ENCODE data around the gene TRAIP. TPM values are rescaled to one million over a fixed set of nuclear protein-coding genes. Genes with fewer than 3 reads are reported as not detected.

Gene TRAIP
- total and polyA plus RNA-seq, 5 donors from 2014 or later = 0.52 to 7.9 (median 2.4) TPM

DNA sequence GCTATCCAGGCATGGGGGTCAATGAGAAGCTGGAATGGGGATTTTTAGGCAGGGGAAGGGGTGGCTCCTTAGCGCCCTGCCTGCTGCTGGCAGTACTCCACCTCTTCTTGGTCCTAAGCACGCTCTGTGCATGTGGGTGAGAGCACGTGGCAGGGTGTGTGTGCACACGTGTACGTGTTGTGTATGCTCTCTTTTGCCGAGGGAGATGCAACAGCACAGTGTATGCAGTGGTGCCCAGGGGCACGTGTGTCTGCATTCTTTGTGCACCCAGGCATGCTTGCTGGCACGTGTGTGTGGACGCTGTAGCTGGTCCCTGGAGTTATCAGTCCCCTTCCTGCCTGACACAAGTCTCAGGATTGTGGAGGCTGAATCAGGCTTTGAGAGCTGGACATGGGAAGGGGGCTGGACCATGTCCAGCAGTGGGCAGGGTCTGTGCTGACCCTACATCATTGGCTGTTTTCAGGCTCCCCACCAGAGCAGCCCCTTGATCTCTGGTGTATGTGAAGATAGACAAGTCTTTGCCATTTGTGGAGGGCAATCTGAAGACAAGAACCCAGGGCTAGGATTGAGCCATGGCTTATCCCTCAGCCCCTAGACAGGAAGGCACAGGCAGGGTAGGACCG lies 15.3 kb upstream of the TRAIP start:
- DNase-seq (no peak), ATAC-seq (ENCODE audit: low read depth in 2 of 2) (no peak)
- H3K27ac Mint-ChIP-seq = no peak overlapping the region
- peaks cover 15% of the 10 kb centered on the region for H3K27me3 Mint-ChIP-seq
- no peaks in the 10 kb centered on the region for H3K36me3 ChIP-seq (ENCODE audit: control insufficient read depth, insufficient read depth, low read length)
- H3K9me3 ChIP-seq (ENCODE audit: control insufficient read depth in 2 of 2, low read length in 2 of 2) = no peaks in the 10 kb centered on the region
- H3K4me1 Mint-ChIP-seq = peaks cover 0 to 12% (median 4%) of the 10 kb centered on the region in 4 donors
- no peaks in the 10 kb centered on the region for H3K36me3 Mint-ChIP-seq
- H3K27ac ChIP-seq (ENCODE audit: insufficient read depth, low read length, poor library complexity, severe bottlenecking) = no peak overlapping the region
- peak overlapping the region in 1 of 4 donors; percentile 24 for H3K4me3 Mint-ChIP-seq
- peaks cover 13% of the 10 kb centered on the region for H3K4me1 ChIP-seq (ENCODE audit: control insufficient read depth, insufficient read depth, low read length, poor library complexity, severe bottlenecking)
- H3K4me3 ChIP-seq (ENCODE audit: low read depth, low read length) = no peak overlapping the region
- no peaks in the 10 kb centered on the region for H3K9me3 Mint-ChIP-seq
- H3K27me3 ChIP-seq (ENCODE audit: control insufficient read depth, insufficient read depth, low read length) = peaks cover 8% of the 10 kb centered on the region

DNA sequence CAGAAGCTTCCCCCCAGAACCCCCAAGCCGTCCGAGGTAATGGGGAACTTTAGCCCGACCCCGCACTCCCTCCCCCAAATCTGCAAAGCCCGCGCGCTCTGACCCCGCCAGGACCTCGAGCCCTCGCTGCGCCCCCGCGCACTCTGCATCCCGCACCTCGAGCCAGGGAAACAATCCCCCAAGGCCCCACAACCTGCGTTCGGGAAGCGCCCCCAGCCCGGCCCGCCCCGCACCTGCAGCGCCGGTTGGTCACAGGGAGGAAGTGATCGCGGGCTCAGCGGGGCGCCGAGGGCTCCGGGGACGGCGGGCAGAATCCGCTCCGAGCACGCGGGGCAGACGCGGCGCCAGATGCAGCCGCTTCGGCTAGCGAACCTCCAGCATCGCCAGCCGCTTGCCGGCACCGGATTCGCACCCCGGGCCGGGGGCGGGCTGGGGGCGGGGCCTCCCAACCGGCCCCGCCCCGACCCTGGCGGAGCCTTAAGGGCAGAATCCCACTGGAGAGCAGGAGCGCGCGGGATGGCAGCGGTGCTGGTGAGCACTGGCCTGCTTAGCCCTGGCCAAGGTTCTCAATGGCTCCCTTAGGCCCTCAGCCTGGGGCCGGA lies 13.3 kb upstream of the TRAIP start, which contains the start of gene CAMKV:
TSS of gene CAMKV (minus strand) at position 382 of the 602 bp plus-strand sequence. CDS start 7,518 bp downstream, outside the sequence.
- H3K36me3 ChIP-seq (ENCODE audit: control insufficient read depth, insufficient read depth, low read length) = no peaks in the 10 kb centered on the region
- Mint-ChIP-seq H3K27ac (no peak within 1 kb of the TSS), H3K4me3 (peak within 1 kb of the TSS; percentile 25 to 46 (median 36)), H3K36me3 (no peaks in the 10 kb centered on the region), H3K27me3 (peaks cover 15% of the 10 kb centered on the region), H3K9me3 (no peaks in the 10 kb centered on the region), H3K4me1 (peaks cover 0 to 12% (median 4%) of the 10 kb centered on the region in 4 donors)
- no peak within 1 kb of the TSS for H3K27ac ChIP-seq (ENCODE audit: insufficient read depth, low read length, poor library complexity, severe bottlenecking)
- peaks cover 8% of the 10 kb centered on the region for H3K27me3 ChIP-seq (ENCODE audit: control insufficient read depth, insufficient read depth, low read length)
- DNase-seq = peak in 2 of 3 donors; percentile 29 to 35
- no peaks in the 10 kb centered on the region for H3K9me3 ChIP-seq (ENCODE audit: control insufficient read depth in 2 of 2, low read length in 2 of 2)
- ATAC-seq (ENCODE audit: low read depth in 2 of 2) = peak in 1 of 2 donors; percentile 36
- H3K4me1 ChIP-seq (ENCODE audit: control insufficient read depth, insufficient read depth, low read length, poor library complexity, severe bottlenecking) = peaks cover 13% of the 10 kb centered on the region
- H3K4me3 ChIP-seq (ENCODE audit: low read depth, low read length) = no peak within 1 kb of the TSS

GRCh38 chr3:49868862-49869466 lies 12.6 kb upstream of the TRAIP start:
- Histone ChIP-seq H3K27me3 (ENCODE audit: control insufficient read depth, insufficient read depth, low read length) (peaks cover 8% of the 10 kb centered on the region), H3K27ac (ENCODE audit: insufficient read depth, low read length, poor library complexity, severe bottlenecking) (no peak overlapping the region), H3K4me3 (ENCODE audit: low read depth, low read length) (no peak overlapping the region), H3K4me1 (ENCODE audit: control insufficient read depth, insufficient read depth, low read length, poor library complexity, severe bottlenecking) (peaks cover 13% of the 10 kb centered on the region), H3K36me3 (ENCODE audit: control insufficient read depth, insufficient read depth, low read length) (no peaks in the 10 kb centered on the region), H3K9me3 (ENCODE audit: control insufficient read depth in 2 of 2, low read length in 2 of 2) (no peaks in the 10 kb centered on the region)
- Mint-ChIP-seq H3K4me3 (peak overlapping the region; percentile 25 to 44 (median 36)), H3K36me3 (no peaks in the 10 kb centered on the region), H3K27me3 (peaks cover 15% of the 10 kb centered on the region), H3K27ac (no peak overlapping the region), H3K9me3 (no peaks in the 10 kb centered on the region), H3K4me1 (peaks cover 0 to 12% (median 4%) of the 10 kb centered on the region in 4 donors)
- ATAC-seq (ENCODE audit: low read depth in 2 of 2) (no peak), DNase-seq (no peak)

GRCh38 chr3:49867871-49868321 lies 11.5 kb upstream of the TRAIP start:
- Mint-ChIP-seq H3K27ac (no peak overlapping the region), H3K4me3 (peak overlapping the region in 2 of 4 donors; percentile 25 to 35), H3K27me3 (peaks cover 22% of the 10 kb centered on the region)

GRCh38 chr3:49867400-49867799 lies 11.0 kb upstream of the TRAIP start:
- H3K4me1 Mint-ChIP-seq = peaks cover 0 to 10% (median 4%) of the 10 kb centered on the region in 4 donors
- Histone ChIP-seq H3K9me3 (ENCODE audit: control insufficient read depth in 2 of 2, low read length in 2 of 2) (no peaks in the 10 kb centered on the region), H3K27me3 (ENCODE audit: control insufficient read depth, insufficient read depth, low read length) (peaks cover 8% of the 10 kb centered on the region), H3K4me3 (ENCODE audit: low read depth, low read length) (no peak overlapping the region), H3K4me1 (ENCODE audit: control insufficient read depth, insufficient read depth, low read length, poor library complexity, severe bottlenecking) (peaks cover 13% of the 10 kb centered on the region), H3K36me3 (ENCODE audit: control insufficient read depth, insufficient read depth, low read length) (no peaks in the 10 kb centered on the region), H3K27ac (ENCODE audit: insufficient read depth, low read length, poor library complexity, severe bottlenecking) (no peak overlapping the region)
- H3K27ac Mint-ChIP-seq = no peak overlapping the region
- H3K36me3 Mint-ChIP-seq = no peaks in the 10 kb centered on the region
- ATAC-seq (ENCODE audit: low read depth in 2 of 2) (no peak), DNase-seq (no peak)
- H3K9me3 Mint-ChIP-seq = no peaks in the 10 kb centered on the region
- H3K27me3 Mint-ChIP-seq = peaks cover 24% of the 10 kb centered on the region
- peak overlapping the region in 1 of 4 donors; percentile 2 for H3K4me3 Mint-ChIP-seq

More at GRCh38 chr3:49867871-49868321, 11.5 kb upstream of the TRAIP start:
- DNase-seq = peak in 2 of 3 donors; percentile 3 to 23
- Histone ChIP-seq H3K36me3 (ENCODE audit: control insufficient read depth, insufficient read depth, low read length) (no peaks in the 10 kb centered on the region), H3K9me3 (ENCODE audit: control insufficient read depth in 2 of 2, low read length in 2 of 2) (no peaks in the 10 kb centered on the region), H3K4me1 (ENCODE audit: control insufficient read depth, insufficient read depth, low read length, poor library complexity, severe bottlenecking) (peaks cover 13% of the 10 kb centered on the region), H3K27ac (ENCODE audit: insufficient read depth, low read length, poor library complexity, severe bottlenecking) (no peak overlapping the region), H3K27me3 (ENCODE audit: control insufficient read depth, insufficient read depth, low read length) (peaks cover 8% of the 10 kb centered on the region), H3K4me3 (ENCODE audit: low read depth, low read length) (no peak overlapping the region)
- ATAC-seq (ENCODE audit: low read depth in 2 of 2) = no peak
- Mint-ChIP-seq H3K36me3 (no peaks in the 10 kb centered on the region), H3K4me1 (peaks cover 0 to 11% (median 4%) of the 10 kb centered on the region in 4 donors), H3K9me3 (no peaks in the 10 kb centered on the region)

DNA sequence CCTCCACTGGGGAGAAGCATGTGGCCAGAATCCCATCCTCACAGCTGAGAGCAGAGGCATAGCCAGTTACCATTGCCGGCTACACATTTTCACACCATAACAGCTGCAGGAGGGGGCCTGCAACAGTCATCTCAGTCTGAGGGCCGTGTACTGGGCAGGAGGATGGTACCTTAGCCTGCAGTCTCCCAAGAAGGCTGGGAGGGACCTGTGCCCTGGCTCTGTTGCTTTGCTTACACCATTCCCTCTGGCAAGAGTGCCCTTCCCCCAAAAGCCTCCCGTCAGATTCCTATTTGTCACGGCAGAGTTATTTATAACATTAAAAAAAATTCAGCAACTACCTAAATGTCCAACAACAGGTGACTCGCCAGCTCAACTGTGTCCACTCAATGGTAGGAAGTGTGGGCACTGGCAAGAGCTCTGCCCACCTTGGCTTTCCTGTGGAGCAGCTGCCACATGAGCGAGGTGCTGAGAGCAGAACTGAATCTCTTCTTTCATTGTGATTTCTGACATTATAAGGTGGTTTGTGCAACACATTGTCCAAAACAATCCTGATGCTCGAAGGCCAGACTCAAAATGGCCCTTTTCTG lies 8.9 kb upstream of the TRAIP start:
- no peaks in the 10 kb centered on the region for H3K9me3 ChIP-seq (ENCODE audit: control insufficient read depth in 2 of 2, low read length in 2 of 2)
- Mint-ChIP-seq H3K4me3 (no peak overlapping the region), H3K4me1 (peaks cover 0 to 6% (median 0%) of the 10 kb centered on the region in 4 donors), H3K9me3 (no peaks in the 10 kb centered on the region), H3K27ac (no peak overlapping the region), H3K36me3 (peaks cover 3% of the 10 kb centered on the region), H3K27me3 (peaks cover 23% of the 10 kb centered on the region)
- ATAC-seq (ENCODE audit: low read depth in 2 of 2) (no peak), DNase-seq (no peak)
- peaks cover 8% of the 10 kb centered on the region for H3K27me3 ChIP-seq (ENCODE audit: control insufficient read depth, insufficient read depth, low read length)
- H3K27ac ChIP-seq (ENCODE audit: insufficient read depth, low read length, poor library complexity, severe bottlenecking) = no peak overlapping the region
- peaks cover 13% of the 10 kb centered on the region for H3K4me1 ChIP-seq (ENCODE audit: control insufficient read depth, insufficient read depth, low read length, poor library complexity, severe bottlenecking)
- H3K36me3 ChIP-seq (ENCODE audit: control insufficient read depth, insufficient read depth, low read length) = no peaks in the 10 kb centered on the region
- H3K4me3 ChIP-seq (ENCODE audit: low read depth, low read length) = no peak overlapping the region

DNA sequence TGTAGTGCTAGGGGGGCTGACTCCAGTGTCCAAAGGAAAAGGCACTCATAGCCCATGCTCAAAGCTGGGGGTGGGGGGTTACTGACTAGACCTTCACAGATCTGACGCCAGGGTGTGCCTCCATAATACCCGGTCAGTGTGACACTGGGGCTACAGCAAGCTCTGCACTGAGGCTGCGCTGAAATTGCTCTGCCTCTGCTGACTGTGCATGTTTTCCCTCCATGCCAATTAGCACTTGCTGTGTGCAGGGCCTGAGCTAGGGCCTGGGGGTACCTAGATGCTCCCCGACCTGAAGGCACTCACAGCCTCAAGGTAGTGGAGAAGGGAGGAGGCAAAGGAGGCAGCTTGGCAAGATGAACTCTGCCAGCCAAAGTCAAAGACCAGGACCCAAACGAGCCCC lies 8.1 kb upstream of the TRAIP start:
- Mint-ChIP-seq H3K36me3 (peaks cover 3% of the 10 kb centered on the region), H3K9me3 (no peaks in the 10 kb centered on the region), H3K4me3 (no peak overlapping the region), H3K4me1 (peaks cover 0 to 4% (median 0%) of the 10 kb centered on the region in 4 donors), H3K27me3 (peaks cover 24% of the 10 kb centered on the region), H3K27ac (no peak overlapping the region)
- H3K4me1 ChIP-seq (ENCODE audit: control insufficient read depth, insufficient read depth, low read length, poor library complexity, severe bottlenecking) = peaks cover 7% of the 10 kb centered on the region
- ATAC-seq (ENCODE audit: low read depth in 2 of 2) = no peak
- no peaks in the 10 kb centered on the region for H3K9me3 ChIP-seq (ENCODE audit: control insufficient read depth in 2 of 2, low read length in 2 of 2)
- H3K27me3 ChIP-seq (ENCODE audit: control insufficient read depth, insufficient read depth, low read length) = peaks cover 8% of the 10 kb centered on the region
- no peaks in the 10 kb centered on the region for H3K36me3 ChIP-seq (ENCODE audit: control insufficient read depth, insufficient read depth, low read length)
- no peak overlapping the region for H3K4me3 ChIP-seq (ENCODE audit: low read depth, low read length)
- no peak for DNase-seq
- H3K27ac ChIP-seq (ENCODE audit: insufficient read depth, low read length, poor library complexity, severe bottlenecking) = no peak overlapping the region
